H9 (cell line): ENCODE measurements around the gene CRISPLD2. TPM values are rescaled to one million over a fixed set of nuclear protein-coding genes. Genes with fewer than 3 reads are reported as not detected.

Source experiments
- DNase-seq: peaks from one replicate; pipeline ENCODE4 v3.0.0-alpha.2; 2017
- H2AFZ ChIP-seq: one replicate; pipeline ENCODE4 v1.6.1; 2013; ENCODE audit warnings: mild to moderate bottlenecking, low read length, control low read depth, moderate library complexity
- H2AK5ac ChIP-seq: 2 replicates; pipeline ENCODE4 v1.6.1; 2013; ENCODE audit warnings: low read length, control low read depth, mixed read lengths; ENCODE audit not compliant: insufficient read length
- H2BK120ac ChIP-seq: one replicate; pipeline ENCODE4 v1.6.1; 2013; ENCODE audit warnings: low read depth, mild to moderate bottlenecking, low read length, control low read depth, inconsistent platforms; ENCODE audit not compliant: poor library complexity, severe bottlenecking
- H2BK12ac ChIP-seq: 2 replicates; pipeline ENCODE4 v1.6.1; 2013; ENCODE audit warnings: low read length, control low read depth, mixed read lengths, low read depth; ENCODE audit not compliant: insufficient read length
- H2BK15ac ChIP-seq: 2 replicates; pipeline ENCODE4 v1.6.1; 2013; ENCODE audit warnings: low read depth, low read length, control low read depth
- H2BK20ac ChIP-seq: one replicate; pipeline ENCODE4 v1.6.1; 2013; ENCODE audit warnings: low read depth, mild to moderate bottlenecking, low read length, control low read depth, inconsistent platforms; ENCODE audit not compliant: poor library complexity, severe bottlenecking
- H2BK5ac ChIP-seq: 2 replicates; pipeline ENCODE4 v1.6.1; 2013; ENCODE audit warnings: low read length, control low read depth, mixed read lengths; ENCODE audit not compliant: insufficient read length
- H3K14ac ChIP-seq: 2 replicates; pipeline ENCODE4 v1.6.1; 2013; ENCODE audit warnings: low read length, control low read depth; ENCODE audit not compliant: insufficient read depth
- H3K18ac ChIP-seq: 2 replicates; pipeline ENCODE4 v1.6.1; 2013; ENCODE audit warnings: low read depth, mild to moderate bottlenecking, mixed read lengths, low read length, control low read depth; ENCODE audit not compliant: insufficient read length
- H3K23ac ChIP-seq: 2 replicates; pipeline ENCODE4 v1.6.1; 2013; ENCODE audit warnings: low read length, control low read depth, mixed read lengths, low read depth; ENCODE audit not compliant: insufficient read length
- H3K23me2 ChIP-seq: 2 replicates; pipeline ENCODE4 v1.6.1; 2013; ENCODE audit warnings: low read depth, mild to moderate bottlenecking, mixed read lengths, low read length, control low read depth; ENCODE audit not compliant: insufficient read length, poor library complexity, severe bottlenecking
- H3K27ac ChIP-seq: 2 replicates; pipeline ENCODE4 v1.5.1; 2013; ENCODE audit warnings: low read length, control low read depth, mixed read lengths, low read depth; ENCODE audit not compliant: insufficient read length
- H3K27me3 ChIP-seq: 2 replicates; pipeline ENCODE4 v1.6.1; 2013; ENCODE audit warnings: low read length, control low read depth, inconsistent platforms; ENCODE audit not compliant: insufficient read depth
- H3K4ac ChIP-seq: 2 replicates; pipeline ENCODE4 v1.6.1; 2013; ENCODE audit warnings: low read depth, mild to moderate bottlenecking, control low read depth, inconsistent platforms, low read length, moderate library complexity
- H3K4me1 ChIP-seq: 2 replicates; pipeline ENCODE4 v1.6.1; 2013; ENCODE audit warnings: low read length, control low read depth, inconsistent platforms; ENCODE audit not compliant: insufficient read depth
- H3K4me2 ChIP-seq: 2 replicates; pipeline ENCODE4 v1.6.1; 2013; ENCODE audit warnings: low read length, control low read depth, mixed read lengths; ENCODE audit not compliant: insufficient read length, insufficient read depth
- H3K56ac ChIP-seq: 2 replicates; pipeline ENCODE4 v1.6.1; 2013; ENCODE audit warnings: low read depth, mild to moderate bottlenecking, mixed read lengths, low read length, control low read depth; ENCODE audit not compliant: insufficient read length
- H3K79me1 ChIP-seq: 2 replicates; pipeline ENCODE4 v1.6.1; 2013; ENCODE audit warnings: low read depth, mild to moderate bottlenecking, moderate library complexity, low read length, control low read depth, inconsistent platforms; ENCODE audit not compliant: insufficient read depth, poor library complexity, severe bottlenecking
- H3K79me2 ChIP-seq: 2 replicates; pipeline ENCODE4 v1.6.1; 2013; ENCODE audit warnings: low read length, control low read depth, inconsistent platforms; ENCODE audit not compliant: insufficient read depth
- H3K9ac ChIP-seq: 2 replicates; pipeline ENCODE4 v1.6.1; 2013; ENCODE audit warnings: low read length, control low read depth, mixed read lengths; ENCODE audit not compliant: insufficient read length; ENCODE audit errors: extremely low read depth
- H3K9me3 ChIP-seq: one replicate; pipeline ENCODE4 v1.6.1; 2013; ENCODE audit warnings: low read depth, low read length, inconsistent platforms; ENCODE audit not compliant: control insufficient read depth
- H3T11ph ChIP-seq: one replicate; pipeline ENCODE4 v1.6.1; 2013; ENCODE audit warnings: mild to moderate bottlenecking, low read length, control low read depth, inconsistent platforms
- H4K20me1 ChIP-seq: one replicate; pipeline ENCODE4 v1.6.1; 2013; ENCODE audit not compliant: control insufficient read depth, insufficient read length, insufficient read depth
- H4K5ac ChIP-seq: 2 replicates; pipeline ENCODE4 v1.6.1; 2013; ENCODE audit warnings: low read depth, mild to moderate bottlenecking, mixed read lengths, low read length, control low read depth; ENCODE audit not compliant: insufficient read length
- H4K8ac ChIP-seq: replicated peaks from 2 replicates; pipeline ENCODE4 v1.6.1; 2013; ENCODE audit warnings: low read length, control low read depth, mixed read lengths, low read depth; ENCODE audit not compliant: insufficient read length
- H4K91ac ChIP-seq: 2 replicates; pipeline ENCODE4 v1.6.1; 2013; ENCODE audit warnings: low read depth, mild to moderate bottlenecking, moderate library complexity, mixed read lengths, low read length, control low read depth; ENCODE audit not compliant: insufficient read length
- H3K27ac Mint-ChIP-seq, 3 experiments: 2 replicates in 2 of 3; 3 replicates in 1 of 3; pipeline ENCODE4 v1.8.0; 2020 to 2021; ENCODE audit warnings: mixed read lengths in 3 of 3, mild to moderate bottlenecking in 1 of 3, moderate library complexity in 1 of 3
- H3K27me3 Mint-ChIP-seq: 2 replicates; pipeline ENCODE4 v1.8.0; 2021; ENCODE audit warnings: low read depth, mild to moderate bottlenecking, moderate library complexity, mixed read lengths
- H3K36me3 Mint-ChIP-seq, 3 experiments: 2 replicates in 2 of 3; 3 replicates in 1 of 3; pipeline ENCODE4 v1.8.0; 2020 to 2021; ENCODE audit warnings: low read depth in 3 of 3, mixed read lengths in 3 of 3; ENCODE audit not compliant: insufficient read depth in 1 of 3
- H3K4me1 Mint-ChIP-seq, 2 experiments: 2 replicates each; pipeline ENCODE4 v1.8.0; 2020; ENCODE audit warnings: mixed read lengths in 2 of 2
- H3K4me3 Mint-ChIP-seq, 2 experiments: 2 replicates in 1 of 2; 3 replicates in 1 of 2; pipeline ENCODE4 v1.8.0; 2020 to 2021; ENCODE audit warnings: mild to moderate bottlenecking in 2 of 2, mixed read lengths in 2 of 2, moderate library complexity in 1 of 2
- H3K9me3 Mint-ChIP-seq, 2 experiments: 2 replicates in 1 of 2; 3 replicates in 1 of 2; pipeline ENCODE4 v1.8.0; 2020; ENCODE audit warnings: mild to moderate bottlenecking in 2 of 2, mixed read lengths in 2 of 2, moderate library complexity in 1 of 2
- CTCF ChIP-seq: fragments of 200-600 bp; sonication (generic); conservative IDR thresholded peaks from 3 replicates; pipeline ENCODE4 v1.8.0; 2021; ENCODE audit warnings: antibody characterized with exemption, mild to moderate bottlenecking
- WGBS: extraction: QIAGEN DNeasy Blood & Tissue Kit; methylation state at CpG from one replicate; pipeline ENCODE4 v1.1.7; 2013; ENCODE audit warnings: missing lambda C conversion rate, low lambda C conversion rate, mixed read lengths; ENCODE audit not compliant: insufficient read length; ENCODE audit errors: extremely low coverage; 5-methylcytosine and 5-hydroxymethylcytosine counted together
- total RNA-seq: library from RNA; stranded (reverse); gene quantifications from 2 replicates; pipeline ENCODE4 v1.2.1, GENCODE V29; 2021

CRISPLD2 gene
- total RNA-seq, 1 experiment from 2014 or later: 2.3 TPM

- H3K9ac ChIP-seq: no peak overlapping the region
- H4K20me1 ChIP-seq: no peaks in the 10 kb centered on the region
- DNase-seq: no peak
- Mint-ChIP-seq H3K4me3 (no peak overlapping the region), H3K9me3 (no peaks in the 10 kb centered on the region), H3K4me1 (0 out of 4 replicates have a peak, but pooled peaks cover 0 to 4% of the 10 kb centered on the region in 2 experiments), H3K27ac (no peak overlapping the region; a peak in 1 of 7 replicates), H3K27me3 (no peaks in the 10 kb centered on the region), H3K36me3 (no peaks in the 10 kb centered on the region)
- H2BK120ac ChIP-seq: no peak overlapping the region
- no peak overlapping the region for H4K8ac ChIP-seq
- no peak overlapping the region for H4K5ac ChIP-seq
- no peak overlapping the region for H4K91ac ChIP-seq
- H3T11ph ChIP-seq: no peak overlapping the region
- H3K9me3 ChIP-seq: no peaks in the 10 kb centered on the region
- no peak overlapping the region for H3K4me2 ChIP-seq
- no peak overlapping the region for H2BK12ac ChIP-seq
- H2BK20ac ChIP-seq: no peak overlapping the region
- WGBS: no CpG with 5 or more reads among the region's 22 CpGs
- no peak overlapping the region for H3K56ac ChIP-seq
- H3K18ac ChIP-seq: no peak overlapping the region
- no peak overlapping the region for H3K14ac ChIP-seq
- H3K4ac ChIP-seq: no peak overlapping the region
- H3K23me2 ChIP-seq: no peaks in the 10 kb centered on the region
- H3K4me1 ChIP-seq: no peaks in the 10 kb centered on the region
- no peak overlapping the region for H3K27ac ChIP-seq
- H2AFZ ChIP-seq: no peak overlapping the region
- no peaks in the 10 kb centered on the region for H3K79me1 ChIP-seq
- H3K23ac ChIP-seq: no peak overlapping the region
- no peaks in the 10 kb centered on the region for H3K27me3 ChIP-seq
- no peak overlapping the region for H2BK15ac ChIP-seq
- no peak for TF ChIP-seq CTCF
- no peak overlapping the region for H2BK5ac ChIP-seq
- H2AK5ac ChIP-seq: no peak overlapping the region
- no peaks in the 10 kb centered on the region for H3K79me2 ChIP-seq
Measured at GRCh38 chr16:84795329-84796053, 24.3 kb upstream of the CRISPLD2 start.
